Stomach smooth muscle (tissue), 2 donors: ENCODE measurements around the gene TPD52L3.

Source experiments
- H3K27ac ChIP-seq: one replicate; pipeline ENCODE4 v1.7.0; 2013; ENCODE audit warnings: mild to moderate bottlenecking, low read length, inconsistent platforms
- H3K27me3 ChIP-seq, 2 donors: one replicate each; pipeline ENCODE4 v1.7.0; 2013; ENCODE audit warnings: low read length in 2 of 2; ENCODE audit not compliant: insufficient read depth in 2 of 2, control insufficient read depth in 1 of 2
- H3K36me3 ChIP-seq, 2 donors: one replicate each; pipeline ENCODE4 v1.7.0; 2013; ENCODE audit warnings: low read length in 2 of 2; ENCODE audit not compliant: control insufficient read depth in 2 of 2, insufficient read depth in 2 of 2
- H3K4me1 ChIP-seq: one replicate; pipeline ENCODE4 v1.7.0; 2013; ENCODE audit warnings: low read length; ENCODE audit not compliant: control insufficient read depth, insufficient read depth
- H3K4me3 ChIP-seq, 2 donors: one replicate each; pipeline ENCODE4 v1.7.0; 2013; ENCODE audit warnings: low read length in 2 of 2
- H3K9ac ChIP-seq, 2 donors: one replicate each; pipeline ENCODE4 v1.7.0; 2013; ENCODE audit warnings: low read length in 2 of 2, mild to moderate bottlenecking in 1 of 2
- H3K9me3 ChIP-seq, 2 donors: one replicate each; pipeline ENCODE4 v1.7.0; 2013; ENCODE audit warnings: low read length in 2 of 2; ENCODE audit not compliant: control insufficient read depth in 2 of 2
- donor health status: healthy.
- donor health status: Pancreatic carcinoma.

The TPD52L3 gene

GRCh38 chr9:6328103-6328502 is at the start of gene TPD52L3:
Gene TPD52L3 (plus strand): TSS chr9:6328375. CDS start chr9:6328596, 221 bp downstream.
- H3K27ac ChIP-seq: no peak within 1 kb of the TSS
- H3K9ac ChIP-seq: no peak within 1 kb of the TSS
- H3K27me3 ChIP-seq: no peaks in the 10 kb centered on the region
- H3K36me3 ChIP-seq: no peaks in the 10 kb centered on the region
- H3K4me3 ChIP-seq: no peak within 1 kb of the TSS
- no peaks in the 10 kb centered on the region for H3K4me1 ChIP-seq
- H3K9me3 ChIP-seq: no peaks in the 10 kb centered on the region

GRCh38 chr9:6301858-6302257 is 26.3 kb upstream of the TPD52L3 start:
- H3K9ac ChIP-seq: no peak overlapping the region
- H3K4me1 ChIP-seq: no peaks in the 10 kb centered on the region
- no peaks in the 10 kb centered on the region for H3K9me3 ChIP-seq
- H3K27ac ChIP-seq: no peak overlapping the region
- H3K36me3 ChIP-seq: no peaks in the 10 kb centered on the region
- no peaks in the 10 kb centered on the region for H3K27me3 ChIP-seq
- H3K4me3 ChIP-seq: no peak overlapping the region

- H3K9ac ChIP-seq: no peak overlapping the region
- no peaks in the 10 kb centered on the region for H3K4me1 ChIP-seq
- H3K27me3 ChIP-seq: no peaks in the 10 kb centered on the region
- H3K27ac ChIP-seq: no peak overlapping the region
- H3K9me3 ChIP-seq: no peaks in the 10 kb centered on the region
- no peak overlapping the region for H3K4me3 ChIP-seq
- no peaks in the 10 kb centered on the region for H3K36me3 ChIP-seq
These were observed 25.8 kb upstream of the TPD52L3 start for GRCh38 chr9:6302417-6302816.

GRCh38 chr9:6304232-6304631 is 23.9 kb upstream of the TPD52L3 start:
- no peaks in the 10 kb centered on the region for H3K4me1 ChIP-seq
- H3K9ac ChIP-seq: no peak overlapping the region

GRCh38 chr9:6305954-6306563 is 22.1 kb upstream of the TPD52L3 start:
- Histone ChIP-seq H3K4me1 (no peaks in the 10 kb centered on the region), H3K9ac (no peak overlapping the region), H3K4me3 (no peak overlapping the region), H3K36me3 (no peaks in the 10 kb centered on the region), H3K9me3 (no peaks in the 10 kb centered on the region), H3K27me3 (peaks cover 0 to 3% of the 10 kb centered on the region in 2 donors), H3K27ac (no peak overlapping the region)

More at GRCh38 chr9:6304232-6304631, 23.9 kb upstream of the TPD52L3 start:
- no peaks in the 10 kb centered on the region for H3K27me3 ChIP-seq
- H3K9me3 ChIP-seq: no peaks in the 10 kb centered on the region
- H3K27ac ChIP-seq: no peak overlapping the region
- H3K4me3 ChIP-seq: no peak overlapping the region
- H3K36me3 ChIP-seq: no peaks in the 10 kb centered on the region

GRCh38 chr9:6307551-6308096 is 20.6 kb upstream of the TPD52L3 start:
- no peak overlapping the region for H3K27ac ChIP-seq
- H3K9me3 ChIP-seq: no peaks in the 10 kb centered on the region
- H3K4me1 ChIP-seq: no peaks in the 10 kb centered on the region
- no peak overlapping the region for H3K9ac ChIP-seq
- H3K4me3 ChIP-seq: no peak overlapping the region
- H3K36me3 ChIP-seq: no peaks in the 10 kb centered on the region
- peaks cover 0 to 3% of the 10 kb centered on the region in 2 donors for H3K27me3 ChIP-seq

GRCh38 chr9:6330958-6331634 is 2.9 kb downstream of the TPD52L3 start:
- no peak overlapping the region for H3K9ac ChIP-seq
- H3K4me1 ChIP-seq: no peaks in the 10 kb centered on the region
- peaks cover 0 to 5% of the 10 kb centered on the region in 2 donors for H3K9me3 ChIP-seq
- H3K4me3 ChIP-seq: no peak overlapping the region
- no peaks in the 10 kb centered on the region for H3K27me3 ChIP-seq
- H3K36me3 ChIP-seq: no peaks in the 10 kb centered on the region
- H3K27ac ChIP-seq: no peak overlapping the region

GRCh38 chr9:6334305-6334704 is 6.1 kb downstream of the TPD52L3 start:
- no peak overlapping the region for H3K9ac ChIP-seq
- H3K27me3 ChIP-seq: no peaks in the 10 kb centered on the region
- H3K36me3 ChIP-seq: no peaks in the 10 kb centered on the region
- H3K9me3 ChIP-seq: peaks cover 0 to 9% of the 10 kb centered on the region in 2 donors
- H3K4me1 ChIP-seq: no peaks in the 10 kb centered on the region
- no peak overlapping the region for H3K4me3 ChIP-seq
- H3K27ac ChIP-seq: no peak overlapping the region

- Histone ChIP-seq H3K9ac (no peak overlapping the region), H3K4me3 (no peak overlapping the region), H3K9me3 (no peaks in the 10 kb centered on the region), H3K36me3 (no peaks in the 10 kb centered on the region), H3K27me3 (no peaks in the 10 kb centered on the region), H3K4me1 (no peaks in the 10 kb centered on the region), H3K27ac (no peak overlapping the region)
These were observed 20.6 kb downstream of the TPD52L3 start for GRCh38 chr9:6348766-6349165.

- Histone ChIP-seq H3K27ac (no peak overlapping the region), H3K9ac (no peak overlapping the region), H3K27me3 (no peaks in the 10 kb centered on the region), H3K9me3 (no peaks in the 10 kb centered on the region), H3K4me1 (no peaks in the 10 kb centered on the region), H3K36me3 (no peaks in the 10 kb centered on the region), H3K4me3 (no peak overlapping the region)
These were observed 23.6 kb downstream of the TPD52L3 start for GRCh38 chr9:6351737-6352136.
